ENCODE results near the gene PRH2.

PRH2 gene

DNA sequence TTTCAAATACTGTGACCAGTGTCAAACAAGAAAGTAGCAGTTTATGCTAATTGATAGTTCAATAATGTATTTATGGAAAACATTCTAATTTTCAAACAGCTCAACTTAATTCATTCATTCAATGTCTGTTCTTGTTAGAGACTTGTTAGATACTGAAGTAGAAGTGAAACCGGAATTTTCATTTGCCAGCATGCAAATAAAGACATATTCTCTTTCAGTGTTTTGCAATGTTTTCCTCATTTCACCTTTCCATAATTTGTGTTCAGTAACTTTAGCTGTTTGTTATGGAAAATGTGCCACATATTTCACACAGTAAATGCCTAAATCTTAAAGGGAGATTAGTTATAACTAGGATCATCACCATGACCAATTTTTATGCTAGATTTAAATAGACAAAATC, 36.4 kb downstream of the PRH2 start:
- Histone ChIP-seq H3K4me1 (ENCODE audit: control insufficient read depth, insufficient read depth, low read length) (no peaks in the 10 kb centered on the region), H3K9me3 (ENCODE audit: control insufficient read depth, insufficient read depth, low read depth, low read length) (no peaks in the 10 kb centered on the region), H3K36me3 (ENCODE audit: control insufficient read depth in 2 of 2, insufficient read depth in 1 of 2, low read length in 2 of 2) (no peaks in the 10 kb centered on the region), H3K4me3 (ENCODE audit: low read depth, low read length) (no peak overlapping the region), H3K27ac (ENCODE audit: extremely low read depth, low read depth, low read length) (no peak overlapping the region)
- CTCF ChIA-PET: no interaction called here
- TF ChIP-seq ZNF664 (tag by site-specific recombination; IDR thresholded peaks at IDR 0.05) (no peak), ZNF600 (tag by site-specific recombination; IDR thresholded peaks at IDR 0.05) (no peak), PATZ1 (tag by site-specific recombination; IDR thresholded peaks at IDR 0.05) (no peak), ZNF23 (tag by site-specific recombination; IDR thresholded peaks at IDR 0.05; ENCODE audit: borderline replicate concordance) (no peak), ZNF335 (tag by site-specific recombination; conservative IDR thresholded peaks at IDR 0.05) (no peak), ZNF560 (tag by site-specific recombination; IDR thresholded peaks at IDR 0.05; ENCODE audit: borderline replicate concordance) (no peak), ZFP41 (tag by site-specific recombination; IDR thresholded peaks at IDR 0.05; ENCODE audit: borderline replicate concordance) (no peak), ZNF747 (tag by site-specific recombination; IDR thresholded peaks at IDR 0.05) (no peak), ZNF391 (tag by site-specific recombination; IDR thresholded peaks at IDR 0.05; ENCODE audit: borderline replicate concordance, low read depth) (no peak), ZNF660 (tag by site-specific recombination; IDR thresholded peaks at IDR 0.05) (no peak), ZNF133 (tag by site-specific recombination; IDR thresholded peaks at IDR 0.05) (no peak), ZNF776 (tag by site-specific recombination; IDR thresholded peaks at IDR 0.05; ENCODE audit: borderline replicate concordance) (no peak), PRDM6 (tag by site-specific recombination; IDR thresholded peaks at IDR 0.05) (no peak), ZNF692 (tag by site-specific recombination; IDR thresholded peaks at IDR 0.05) (no peak), ZNF423 (tag by site-specific recombination; IDR thresholded peaks at IDR 0.05) (no peak), RBAK (tag by site-specific recombination; IDR thresholded peaks at IDR 0.05) (no peak), MEIS1 (CRISPR knock-in tag; IDR thresholded peaks at IDR 0.05; ENCODE audit: borderline replicate concordance) (no peak), ZBTB1 (tag by site-specific recombination; IDR thresholded peaks at IDR 0.05) (no peak), ZNF302 (tag by site-specific recombination; IDR thresholded peaks at IDR 0.05; ENCODE audit: low read depth) (no peak)
- POLR2A ChIA-PET: no interaction called here

DNA sequence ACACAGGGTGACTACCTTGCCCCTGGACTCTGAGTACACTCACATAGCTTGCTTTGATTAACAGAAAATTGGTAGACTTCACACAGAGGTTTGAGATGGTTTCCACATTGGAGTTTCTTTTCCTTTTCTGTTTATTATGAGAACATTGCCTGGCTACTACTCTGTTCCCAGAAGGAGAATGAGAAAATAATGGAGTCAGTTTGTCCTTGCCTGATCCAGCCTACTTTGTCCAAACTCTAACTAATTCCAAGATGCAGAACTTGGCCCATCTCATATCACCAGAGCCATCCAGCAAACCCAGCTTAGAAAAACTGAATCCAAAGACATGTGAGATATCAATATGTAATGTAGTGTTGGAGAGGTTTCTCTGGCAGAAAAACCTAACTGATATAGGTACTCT, 37.3 kb downstream of the PRH2 start:
- ChIA-PET POLR2A (no interaction called here), CTCF (interaction anchor here (0.6 kb wide), 1 partner anchor 22 kb away, joined by 4 read pairs; no protein-coding TSS in a partner anchor)
- H3K27ac ChIP-seq (ENCODE audit: extremely low read depth, low read depth, low read length): no peak overlapping the region
- no peak overlapping the region for H3K4me3 ChIP-seq (ENCODE audit: low read depth, low read length)
- H3K9me3 ChIP-seq (ENCODE audit: control insufficient read depth, insufficient read depth, low read depth, low read length): no peaks in the 10 kb centered on the region
- no peaks in the 10 kb centered on the region for H3K4me1 ChIP-seq (ENCODE audit: control insufficient read depth, insufficient read depth, low read length)
- H3K36me3 ChIP-seq (ENCODE audit: control insufficient read depth in 2 of 2, insufficient read depth in 1 of 2, low read length in 2 of 2): no peaks in the 10 kb centered on the region
- TF ChIP-seq ZSCAN4 (tag by site-specific recombination; IDR thresholded peaks at IDR 0.05) (no peak), KLF16 (tag by site-specific recombination; IDR thresholded peaks at IDR 0.05) (no peak), ZNF610 (tag by site-specific recombination; IDR thresholded peaks at IDR 0.05; ENCODE audit: borderline replicate concordance) (no peak), ZNF362 (tag by site-specific recombination; IDR thresholded peaks at IDR 0.05) (no peak), ZNF155 (tag by site-specific recombination; IDR thresholded peaks at IDR 0.05) (no peak), ZNF23 (tag by site-specific recombination; IDR thresholded peaks at IDR 0.05; ENCODE audit: borderline replicate concordance) (no peak), ZNF184 (tag by site-specific recombination; IDR thresholded peaks at IDR 0.05) (no peak), ZSCAN16 (tag by site-specific recombination; IDR thresholded peaks at IDR 0.05) (no peak), ZNF404 (tag by site-specific recombination; IDR thresholded peaks at IDR 0.05) (no peak)
- TF ChIP-seq, protein P1, sequence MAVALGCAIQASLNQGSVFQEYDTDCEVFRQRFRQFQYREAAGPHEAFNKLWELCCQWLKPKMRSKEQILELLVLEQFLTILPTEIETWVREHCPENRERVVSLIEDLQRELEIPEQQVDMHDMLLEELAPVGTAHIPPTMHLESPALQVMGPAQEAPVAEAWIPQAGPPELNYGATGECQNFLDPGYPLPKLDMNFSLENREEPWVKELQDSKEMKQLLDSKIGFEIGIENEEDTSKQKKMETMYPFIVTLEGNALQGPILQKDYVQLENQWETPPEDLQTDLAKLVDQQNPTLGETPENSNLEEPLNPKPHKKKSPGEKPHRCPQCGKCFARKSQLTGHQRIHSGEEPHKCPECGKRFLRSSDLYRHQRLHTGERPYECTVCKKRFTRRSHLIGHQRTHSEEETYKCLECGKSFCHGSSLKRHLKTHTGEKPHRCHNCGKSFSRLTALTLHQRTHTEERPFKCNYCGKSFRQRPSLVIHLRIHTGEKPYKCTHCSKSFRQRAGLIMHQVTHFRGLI (tag by site-specific recombination; IDR thresholded peaks at IDR 0.05): no peak

All from HEK293 (cell line).